ENCODE results near the gene VAV2.

The VAV2 gene

DNA sequence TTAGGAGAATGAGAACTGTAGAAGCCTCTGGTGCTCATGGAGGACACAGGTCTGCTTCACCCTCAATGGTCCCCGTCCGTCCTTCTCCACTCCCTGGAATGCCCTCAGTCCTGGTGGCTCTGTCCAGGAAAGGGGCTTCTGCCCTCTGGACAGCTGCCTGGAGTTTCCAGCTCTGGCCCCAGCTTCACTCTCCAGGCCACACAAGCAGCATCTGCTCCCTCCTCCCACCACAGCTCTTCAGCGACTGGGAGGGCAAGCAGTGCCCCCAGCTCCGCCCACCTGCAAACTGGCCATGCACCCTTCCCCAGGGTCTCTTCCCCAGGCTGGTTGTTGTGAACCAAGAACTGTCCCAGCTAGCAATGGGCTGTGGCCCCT lies 258.7 kb downstream of the VAV2 start:
- TF ChIP-seq, protein P1, sequence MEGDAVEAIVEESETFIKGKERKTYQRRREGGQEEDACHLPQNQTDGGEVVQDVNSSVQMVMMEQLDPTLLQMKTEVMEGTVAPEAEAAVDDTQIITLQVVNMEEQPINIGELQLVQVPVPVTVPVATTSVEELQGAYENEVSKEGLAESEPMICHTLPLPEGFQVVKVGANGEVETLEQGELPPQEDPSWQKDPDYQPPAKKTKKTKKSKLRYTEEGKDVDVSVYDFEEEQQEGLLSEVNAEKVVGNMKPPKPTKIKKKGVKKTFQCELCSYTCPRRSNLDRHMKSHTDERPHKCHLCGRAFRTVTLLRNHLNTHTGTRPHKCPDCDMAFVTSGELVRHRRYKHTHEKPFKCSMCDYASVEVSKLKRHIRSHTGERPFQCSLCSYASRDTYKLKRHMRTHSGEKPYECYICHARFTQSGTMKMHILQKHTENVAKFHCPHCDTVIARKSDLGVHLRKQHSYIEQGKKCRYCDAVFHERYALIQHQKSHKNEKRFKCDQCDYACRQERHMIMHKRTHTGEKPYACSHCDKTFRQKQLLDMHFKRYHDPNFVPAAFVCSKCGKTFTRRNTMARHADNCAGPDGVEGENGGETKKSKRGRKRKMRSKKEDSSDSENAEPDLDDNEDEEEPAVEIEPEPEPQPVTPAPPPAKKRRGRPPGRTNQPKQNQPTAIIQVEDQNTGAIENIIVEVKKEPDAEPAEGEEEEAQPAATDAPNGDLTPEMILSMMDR (IDR thresholded peaks at IDR 0.05; ENCODE audit: low read depth, low read length) = no peak
- H3K4me3 ChIP-seq (ENCODE audit: low read depth, low read length) = no peak overlapping the region

DNA sequence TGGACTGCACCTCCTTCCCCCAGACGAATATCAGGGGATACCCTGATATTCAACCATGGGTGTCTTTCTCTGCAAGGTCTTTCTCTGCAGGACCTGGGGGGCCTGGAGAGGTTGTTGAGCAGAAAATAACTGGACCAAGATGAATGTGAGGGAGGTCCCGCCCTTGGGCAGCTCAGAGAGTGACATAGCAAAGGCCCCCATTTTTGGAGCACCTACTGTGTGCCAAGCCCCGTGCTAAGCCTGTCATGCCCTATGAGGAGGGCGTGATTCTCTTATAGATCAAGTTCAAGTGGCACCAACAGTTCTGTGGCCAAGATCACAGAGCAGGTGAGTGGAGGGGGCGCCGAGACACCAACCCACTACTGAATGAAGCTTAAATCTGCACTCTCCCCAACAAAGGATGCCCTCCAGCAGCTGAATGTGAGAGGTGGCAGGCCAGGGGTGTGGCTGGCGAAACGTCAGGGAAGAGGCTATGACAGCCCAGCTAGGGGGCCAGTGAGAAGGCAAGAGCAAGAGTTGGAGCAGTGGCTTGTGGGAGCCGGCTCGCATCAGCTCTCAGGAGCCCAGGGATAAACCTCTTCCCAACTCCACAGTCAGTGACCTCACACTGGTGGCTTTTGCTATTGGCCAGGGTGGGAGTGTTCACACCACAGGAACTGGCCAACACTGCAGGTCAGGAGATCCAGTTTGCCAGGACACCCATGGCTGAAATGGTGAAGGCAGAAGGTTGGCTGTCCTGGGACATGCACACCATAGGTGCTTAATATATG lies 259.3 kb downstream of the VAV2 start:
- no peak overlapping the region for H3K4me3 ChIP-seq (ENCODE audit: low read depth, low read length)
- TF ChIP-seq, protein P1 (IDR thresholded peaks at IDR 0.05; ENCODE audit: low read depth, low read length) = no peak

DNA sequence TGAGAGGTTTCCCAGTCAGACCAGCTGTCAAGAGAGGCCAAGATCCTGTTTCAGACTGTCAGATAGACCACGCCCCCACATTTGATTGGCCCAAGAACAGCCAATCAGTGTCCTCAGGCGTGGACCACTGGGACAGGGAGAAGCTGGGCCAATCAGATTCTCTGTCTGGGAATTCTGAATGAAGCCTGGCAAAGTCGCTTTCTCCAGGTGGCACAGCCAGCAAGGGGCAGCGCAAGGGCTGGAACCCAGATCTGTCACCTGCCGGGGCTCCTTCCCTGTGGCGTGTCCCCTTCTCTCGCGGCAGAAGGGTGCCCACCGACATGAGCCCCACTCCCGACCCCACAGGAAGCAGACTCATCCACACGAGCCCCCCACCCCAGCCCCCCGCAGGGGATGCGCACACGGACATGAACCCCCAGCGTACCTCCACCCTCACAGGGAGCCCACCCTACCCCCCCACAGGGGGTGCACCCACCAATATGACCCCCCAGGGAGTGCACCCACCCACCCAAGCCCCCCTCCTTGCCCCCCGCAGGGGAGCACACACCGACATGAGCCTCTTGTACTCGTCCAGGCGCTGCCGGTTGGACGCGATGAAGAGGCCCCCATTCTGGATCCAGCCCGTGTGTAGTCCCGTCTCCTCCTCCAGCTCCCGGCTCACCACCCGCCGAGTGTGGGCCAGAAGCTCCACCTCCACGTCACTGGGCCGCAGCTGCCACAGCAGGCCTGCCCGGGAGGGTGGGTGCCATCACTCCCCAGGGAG lies 260.1 kb downstream of the VAV2 start:
- H3K4me3 ChIP-seq (ENCODE audit: low read depth, low read length) = no peak overlapping the region
- TF ChIP-seq, protein P1 (IDR thresholded peaks at IDR 0.05; ENCODE audit: low read depth, low read length) = no peak

DNA sequence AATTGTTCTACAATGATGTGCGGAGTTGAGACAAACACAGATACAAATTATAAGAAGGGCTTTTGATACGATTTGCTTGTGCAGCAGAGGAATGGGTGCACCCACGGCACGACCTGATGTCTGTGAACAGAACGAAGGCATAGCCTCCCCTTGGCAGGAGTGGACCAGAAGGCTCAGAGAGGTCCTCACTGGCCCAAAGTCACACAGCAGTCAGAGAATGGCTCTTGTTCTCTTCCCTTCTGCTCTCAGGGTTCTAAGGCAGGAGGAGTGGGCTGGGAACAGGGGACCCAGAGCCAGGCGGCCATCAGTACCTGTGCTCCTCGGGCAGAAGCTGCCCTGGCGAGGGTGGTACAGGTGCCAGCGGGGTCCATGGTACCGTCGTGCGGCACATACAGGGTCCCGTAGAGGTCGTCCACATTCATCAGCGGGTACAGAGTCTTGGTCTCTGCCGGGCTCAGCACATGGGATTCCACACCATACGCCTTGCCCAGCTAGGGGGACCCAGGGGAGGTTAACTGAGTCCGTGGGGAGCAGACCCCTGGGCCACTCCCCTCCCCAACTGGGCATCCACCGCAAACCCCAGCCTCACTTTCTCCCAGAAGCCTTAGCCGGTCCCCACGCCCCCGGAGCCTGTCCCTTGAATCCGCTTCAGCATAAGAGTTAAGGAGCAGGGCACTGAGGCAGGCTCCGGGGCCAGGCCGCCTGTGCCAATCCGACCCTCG lies 261.0 kb downstream of the VAV2 start:
- TF ChIP-seq, protein P1 (IDR thresholded peaks at IDR 0.05; ENCODE audit: low read depth, low read length) = no peak
- H3K4me3 ChIP-seq (ENCODE audit: low read depth, low read length) = no peak overlapping the region

DNA sequence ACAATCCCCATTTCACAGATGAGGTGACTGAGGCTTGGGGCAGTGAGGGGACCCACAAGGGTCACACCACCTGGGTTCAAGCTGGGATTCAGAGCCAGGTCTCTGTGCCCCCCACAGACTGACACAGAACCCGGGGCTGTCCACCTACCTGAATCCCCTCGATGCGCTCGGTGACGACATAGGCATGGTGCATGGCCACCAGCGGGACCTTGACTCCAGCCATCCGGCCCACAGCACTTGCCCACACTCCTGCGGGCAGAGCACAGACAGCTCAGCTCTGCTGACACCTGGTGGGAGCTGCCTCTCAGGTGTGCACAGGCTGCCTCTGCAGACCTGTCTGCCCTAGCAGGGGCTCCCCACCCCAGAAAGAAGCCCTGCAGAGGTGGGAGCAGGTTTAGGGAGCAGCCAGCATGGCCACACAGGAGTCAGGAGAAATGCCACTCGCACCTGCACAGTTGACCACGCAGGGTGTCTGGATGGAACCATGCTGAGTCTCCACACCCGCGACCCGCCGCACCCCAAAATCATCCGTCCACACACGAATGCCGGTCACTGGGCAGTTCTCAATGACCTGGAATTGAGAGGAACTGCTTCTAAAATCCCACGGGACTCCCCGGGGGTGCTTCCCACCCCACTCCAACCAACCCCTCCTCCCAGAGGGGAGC lies 262.4 kb downstream of the VAV2 start:
- TF ChIP-seq, protein P1 (IDR thresholded peaks at IDR 0.05; ENCODE audit: low read depth, low read length) = no peak
- H3K4me3 ChIP-seq (ENCODE audit: low read depth, low read length) = no peak overlapping the region

DNA sequence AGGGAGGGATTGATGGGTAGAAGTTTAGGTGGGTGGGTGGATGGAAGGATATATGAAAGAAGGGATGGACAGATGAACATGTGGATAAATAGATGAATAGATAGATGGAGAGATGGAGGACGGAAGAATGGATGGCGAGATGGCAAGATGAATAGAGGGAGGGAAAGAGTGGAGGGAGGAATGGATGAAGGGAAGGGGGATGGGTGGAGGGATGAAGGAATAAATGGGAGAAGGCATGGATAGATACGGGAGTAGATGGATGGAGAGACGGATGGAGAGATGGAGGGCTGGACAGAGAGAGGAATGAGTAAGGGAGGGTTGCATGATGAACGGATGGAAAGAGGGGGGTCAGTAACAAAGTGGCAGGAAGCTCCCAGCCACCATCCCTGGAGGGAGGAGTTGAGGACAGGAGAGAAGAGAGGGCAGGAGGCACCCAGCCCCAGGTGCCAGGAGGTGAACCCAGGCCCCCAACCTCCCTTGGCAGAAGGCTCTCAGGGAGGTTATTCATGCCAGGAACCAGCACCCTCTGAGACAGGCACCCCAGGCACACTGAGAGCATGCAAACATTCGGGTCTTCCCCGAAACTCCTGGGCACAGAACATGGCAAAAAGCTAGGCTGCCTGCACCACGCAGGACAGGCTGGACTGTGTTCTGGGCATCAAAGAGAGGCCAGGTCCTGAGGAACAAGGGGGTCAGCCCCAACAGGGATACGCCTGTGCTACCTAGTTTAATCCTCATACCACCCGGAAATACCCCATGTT lies 263.1 kb downstream of the VAV2 start:
- no peak overlapping the region for H3K4me3 ChIP-seq (ENCODE audit: low read depth, low read length)
- TF ChIP-seq, protein P1 (IDR thresholded peaks at IDR 0.05; ENCODE audit: low read depth, low read length) = no peak
